ENCODE measurements around the gene BRIP1.
"Not testable (repeated sequence)": the region's sequence is repeated elsewhere in the genome, so short reads cannot be mapped to it uniquely, and the experiment has no call there.

Gene BRIP1

DNA sequence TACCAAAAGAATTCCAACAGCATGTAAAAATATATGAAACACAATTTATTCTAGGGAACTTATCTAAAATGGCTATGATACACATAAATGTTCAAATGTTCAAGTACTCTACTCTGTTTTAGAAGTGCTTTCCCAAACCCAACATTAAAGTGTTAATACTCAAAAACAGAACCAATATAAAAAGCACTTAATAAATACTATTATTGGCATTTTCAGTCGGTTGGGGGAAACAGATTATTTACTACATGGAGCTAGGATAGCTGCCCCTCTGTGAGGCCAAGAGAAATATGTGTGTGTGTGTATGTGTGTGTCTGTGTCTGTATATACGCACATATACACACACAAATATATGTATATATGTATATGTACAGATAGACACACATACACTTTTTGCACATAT, 32.1 kb upstream of the BRIP1 start:
- TF ChIP-seq, protein P1, sequence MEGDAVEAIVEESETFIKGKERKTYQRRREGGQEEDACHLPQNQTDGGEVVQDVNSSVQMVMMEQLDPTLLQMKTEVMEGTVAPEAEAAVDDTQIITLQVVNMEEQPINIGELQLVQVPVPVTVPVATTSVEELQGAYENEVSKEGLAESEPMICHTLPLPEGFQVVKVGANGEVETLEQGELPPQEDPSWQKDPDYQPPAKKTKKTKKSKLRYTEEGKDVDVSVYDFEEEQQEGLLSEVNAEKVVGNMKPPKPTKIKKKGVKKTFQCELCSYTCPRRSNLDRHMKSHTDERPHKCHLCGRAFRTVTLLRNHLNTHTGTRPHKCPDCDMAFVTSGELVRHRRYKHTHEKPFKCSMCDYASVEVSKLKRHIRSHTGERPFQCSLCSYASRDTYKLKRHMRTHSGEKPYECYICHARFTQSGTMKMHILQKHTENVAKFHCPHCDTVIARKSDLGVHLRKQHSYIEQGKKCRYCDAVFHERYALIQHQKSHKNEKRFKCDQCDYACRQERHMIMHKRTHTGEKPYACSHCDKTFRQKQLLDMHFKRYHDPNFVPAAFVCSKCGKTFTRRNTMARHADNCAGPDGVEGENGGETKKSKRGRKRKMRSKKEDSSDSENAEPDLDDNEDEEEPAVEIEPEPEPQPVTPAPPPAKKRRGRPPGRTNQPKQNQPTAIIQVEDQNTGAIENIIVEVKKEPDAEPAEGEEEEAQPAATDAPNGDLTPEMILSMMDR (conservative IDR thresholded peaks at IDR 0.05; ENCODE audit: low read length), result no peak
- no peak overlapping the region for H3K4me3 ChIP-seq (ENCODE audit: low read length)
- DNase-seq (ENCODE audit: low read depth), result no peak

DNA sequence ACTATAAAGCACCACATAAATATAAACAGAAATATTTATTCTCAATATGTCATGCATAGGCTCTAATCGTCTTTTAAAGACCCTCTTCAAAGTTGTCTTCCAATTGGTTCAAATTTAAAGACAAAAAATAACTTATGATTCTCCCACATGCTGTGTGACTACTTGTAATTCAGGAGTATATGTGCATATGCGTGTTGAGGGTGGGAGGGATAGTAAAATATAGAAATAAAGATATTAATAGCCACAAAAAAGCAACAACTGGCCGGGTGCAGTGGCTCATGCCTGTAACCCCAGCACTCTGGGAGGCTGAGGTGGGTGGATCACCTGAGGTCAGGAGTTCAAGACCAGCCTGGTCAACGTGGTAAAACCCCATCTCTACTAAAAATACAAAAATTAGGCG, 31.0 kb upstream of the BRIP1 start:
- H3K4me3 ChIP-seq (ENCODE audit: low read length); DNase-seq (ENCODE audit: low read depth): not testable (repeated sequence)

DNA sequence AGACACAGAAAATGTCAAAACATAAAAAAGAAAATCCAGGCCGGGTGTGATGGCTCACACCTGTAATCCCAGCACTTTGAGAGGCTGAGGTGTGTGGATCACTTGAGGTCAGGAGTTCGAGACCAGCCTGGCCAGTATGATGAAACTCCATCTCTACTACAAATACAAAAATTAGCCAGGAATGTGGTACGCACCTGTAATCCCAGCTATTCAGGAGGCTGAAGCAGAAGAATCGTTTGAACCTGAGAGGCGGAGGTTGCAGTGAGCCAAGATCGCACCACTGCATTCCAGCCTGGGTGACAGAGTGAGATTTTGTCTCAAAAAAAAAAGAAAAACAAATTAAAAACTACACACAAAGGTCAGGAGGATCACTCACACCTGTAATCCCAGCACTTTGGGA, 24.4 kb upstream of the BRIP1 start:
- H3K4me3 ChIP-seq (ENCODE audit: low read length); DNase-seq (ENCODE audit: low read depth): not testable (repeated sequence)

DNA sequence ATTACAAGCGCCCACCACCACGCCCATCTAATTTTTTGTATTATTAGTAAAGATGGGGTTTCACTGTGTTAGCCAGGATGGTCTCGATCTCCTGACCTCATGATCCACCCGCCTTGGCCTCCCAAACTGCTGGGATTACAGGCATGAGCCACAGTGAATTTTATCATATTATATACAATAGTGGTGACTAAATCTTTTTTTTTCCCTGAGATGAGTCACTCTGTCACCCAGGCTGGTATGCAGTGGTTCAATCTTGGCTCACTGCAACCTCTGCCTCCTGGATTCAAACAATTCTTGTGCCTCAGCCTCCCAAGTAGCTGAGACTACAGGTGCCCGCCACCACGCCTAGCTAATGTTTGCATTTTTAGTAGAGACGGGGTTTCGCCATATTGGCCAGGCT, 22.5 kb upstream of the BRIP1 start:
- not testable (repeated sequence) for H3K4me3 ChIP-seq (ENCODE audit: low read length)
- peak; percentile 18 for DNase-seq (ENCODE audit: low read depth)

DNA sequence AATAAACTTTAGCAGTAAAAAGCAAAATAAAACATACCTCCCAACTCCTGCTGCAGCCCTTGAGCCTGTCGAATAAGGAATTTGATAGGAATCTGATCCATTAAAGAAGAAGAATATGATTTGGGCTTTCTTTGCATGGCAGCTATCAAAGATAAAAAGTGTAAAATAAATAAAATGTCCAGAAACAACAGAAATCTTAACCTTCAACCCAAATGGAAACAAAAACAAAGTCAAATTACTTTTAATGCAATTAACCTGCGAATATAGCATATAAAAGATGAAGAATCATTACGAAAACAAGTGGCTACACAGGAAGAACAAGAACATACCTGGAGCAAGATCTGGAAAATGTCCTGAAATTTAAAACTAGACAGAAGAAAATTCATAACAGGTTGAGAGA, 21.5 kb upstream of the BRIP1 start:
- no peak overlapping the region for H3K4me3 ChIP-seq (ENCODE audit: low read length)
- no peak for DNase-seq (ENCODE audit: low read depth)
- TF ChIP-seq, protein P1 (conservative IDR thresholded peaks at IDR 0.05; ENCODE audit: low read length), result no peak

DNA sequence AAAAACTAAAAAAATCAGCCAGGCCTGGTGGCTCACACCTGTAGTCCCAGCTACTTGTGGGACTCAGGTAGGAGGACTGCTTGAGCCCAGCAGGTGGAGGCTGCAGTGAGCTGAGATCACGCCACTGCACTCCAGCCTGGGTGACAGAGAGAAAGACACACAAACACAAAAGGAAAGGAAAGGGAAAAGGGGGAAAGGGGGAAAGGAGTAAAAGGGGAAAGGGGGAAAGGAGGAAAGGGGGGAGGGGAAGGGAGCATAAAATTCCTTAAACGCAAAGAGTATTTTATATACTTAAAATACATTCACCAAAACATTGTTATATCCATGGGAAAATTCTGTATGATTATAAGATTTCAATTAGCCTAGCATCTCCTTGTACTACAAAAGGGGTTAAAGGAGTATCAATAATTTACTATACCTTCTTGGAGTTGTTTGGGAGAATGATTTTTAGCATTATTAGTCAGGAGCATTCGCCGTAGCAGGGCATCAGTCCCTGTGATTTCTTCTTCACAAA, 17.3 kb upstream of the BRIP1 start:
- no peak for DNase-seq (ENCODE audit: low read depth)
- H3K4me3 ChIP-seq (ENCODE audit: low read length), result no peak overlapping the region
- TF ChIP-seq, protein P1 (conservative IDR thresholded peaks at IDR 0.05; ENCODE audit: low read length), result no peak

DNA sequence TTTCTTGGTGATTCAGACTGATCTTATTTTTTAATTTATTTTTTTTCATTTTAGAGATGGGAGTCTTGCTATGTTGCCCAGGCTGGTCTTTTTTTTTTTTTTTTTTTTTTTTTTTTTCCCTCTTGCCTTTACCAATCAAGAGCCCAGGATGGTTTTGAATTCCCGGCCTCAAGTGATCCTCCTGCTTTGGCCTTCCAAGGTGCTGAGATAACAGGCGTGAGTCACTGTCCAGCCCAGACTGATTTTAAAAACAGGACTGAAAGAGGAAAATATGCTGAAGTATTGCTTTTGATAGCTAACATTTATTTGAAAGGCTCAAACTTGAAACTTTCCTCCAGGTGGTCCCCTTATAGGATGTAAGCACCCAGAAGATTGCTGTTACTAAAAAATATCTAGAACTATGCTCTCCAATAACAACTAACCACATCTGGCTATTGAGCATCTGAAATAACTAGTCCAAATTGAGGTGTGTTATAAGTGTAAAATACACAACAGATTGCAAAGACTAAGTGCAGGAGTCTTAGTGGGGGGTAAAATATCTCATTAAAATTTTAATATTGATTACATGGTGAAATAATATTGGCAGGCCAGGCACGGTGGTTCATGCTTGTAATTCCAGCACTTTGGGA, 15.8 kb upstream of the BRIP1 start:
- TF ChIP-seq, protein P1 (conservative IDR thresholded peaks at IDR 0.05; ENCODE audit: low read length), result no peak
- H3K4me3 ChIP-seq (ENCODE audit: low read length), result no peak overlapping the region
- no peak for DNase-seq (ENCODE audit: low read depth)

DNA sequence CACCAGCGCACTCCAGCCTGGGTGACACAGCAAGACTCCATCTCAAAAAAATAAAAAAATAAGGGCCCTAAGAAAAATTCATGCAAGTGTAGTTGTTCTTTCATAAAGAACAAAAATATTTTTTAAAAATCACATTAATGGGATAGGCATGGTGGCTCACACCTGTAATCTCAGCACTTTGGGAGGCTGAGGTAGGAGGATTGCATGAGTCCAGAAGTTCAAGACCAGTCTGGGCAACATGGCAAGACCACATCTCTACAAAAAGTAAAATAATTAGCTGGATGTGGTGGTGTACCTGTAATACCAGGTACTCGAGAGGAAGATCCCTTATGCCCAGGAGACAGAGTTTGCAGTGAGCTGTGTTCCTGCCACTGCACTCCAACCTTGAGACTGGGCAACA, 15.2 kb upstream of the BRIP1 start:
- DNase-seq (ENCODE audit: low read depth), result no peak
- TF ChIP-seq, protein P1 (conservative IDR thresholded peaks at IDR 0.05; ENCODE audit: low read length), result no peak
- H3K4me3 ChIP-seq (ENCODE audit: low read length), result no peak overlapping the region

DNA sequence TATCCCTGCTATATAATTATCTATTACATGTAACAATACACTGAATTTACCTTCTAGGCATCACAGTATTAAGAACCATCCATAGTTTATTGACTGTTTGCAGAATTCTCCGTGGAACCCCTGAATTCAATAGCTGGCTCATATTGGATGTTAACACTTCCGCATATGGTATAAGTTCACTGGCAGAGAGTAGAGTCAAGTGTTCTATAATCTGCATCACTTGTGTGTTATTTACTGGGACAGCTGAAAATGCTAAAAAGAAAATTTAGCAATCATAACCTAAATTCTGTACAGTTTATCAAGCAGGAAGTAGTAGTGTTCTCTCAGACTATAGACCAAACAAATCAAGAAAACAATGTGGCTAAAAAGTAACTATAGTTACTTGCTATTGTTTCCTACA, 14.5 kb upstream of the BRIP1 start:
- no peak for DNase-seq (ENCODE audit: low read depth)
- TF ChIP-seq, protein P1 (conservative IDR thresholded peaks at IDR 0.05; ENCODE audit: low read length), result no peak
- H3K4me3 ChIP-seq (ENCODE audit: low read length), result no peak overlapping the region
